Endodermal cell (in vitro differentiated cells): ENCODE results near the gene FADS1. TPM values are rescaled to one million over a fixed set of nuclear protein-coding genes. Genes with fewer than 3 reads are reported as not detected.

Experiments
- DNase-seq: peaks from one replicate; pipeline ENCODE4 v3.0.0-alpha.2; 2017
- H3K27ac ChIP-seq: 2 replicates; pipeline ENCODE4 v1.5.1; 2013; ENCODE audit warnings: mild to moderate bottlenecking, low read depth, low read length, moderate library complexity
- H3K27me3 ChIP-seq: 2 replicates; pipeline ENCODE4 v1.6.1; 2013; ENCODE audit warnings: mild to moderate bottlenecking, low read length, moderate library complexity; ENCODE audit not compliant: insufficient read depth, control insufficient read depth, poor library complexity, severe bottlenecking
- H3K36me3 ChIP-seq: 2 replicates; pipeline ENCODE4 v1.7.0; 2013; ENCODE audit warnings: mild to moderate bottlenecking, low read length, moderate library complexity; ENCODE audit not compliant: control insufficient read depth, insufficient read depth
- H3K4me1 ChIP-seq: one replicate; pipeline ENCODE4 v1.7.0; 2013; ENCODE audit warnings: low read length; ENCODE audit not compliant: control insufficient read depth, insufficient read depth
- H3K4me3 ChIP-seq: 2 replicates; pipeline ENCODE4 v1.5.1; 2013; ENCODE audit warnings: mild to moderate bottlenecking, low read length, moderate library complexity
- H3K9ac ChIP-seq: 2 replicates; pipeline ENCODE4 v1.6.1; 2013; ENCODE audit warnings: mild to moderate bottlenecking, low read length, moderate library complexity; ENCODE audit not compliant: poor library complexity, severe bottlenecking; ENCODE audit errors: extremely low read depth
- H3K9me3 ChIP-seq: 2 replicates; pipeline ENCODE4 v1.6.1; 2013; ENCODE audit warnings: mild to moderate bottlenecking, low read length, moderate library complexity; ENCODE audit not compliant: control insufficient read depth
- H3K27ac Mint-ChIP-seq: 2 replicates; pipeline ENCODE4 v1.8.0; 2020; ENCODE audit warnings: mixed read lengths
- H3K27me3 Mint-ChIP-seq: 2 replicates; pipeline ENCODE4 v1.8.0; 2021; ENCODE audit warnings: mild to moderate bottlenecking, mixed read lengths; ENCODE audit not compliant: insufficient read depth
- H3K36me3 Mint-ChIP-seq: 2 replicates; pipeline ENCODE4 v1.8.0; 2020; ENCODE audit warnings: low read depth, mixed read lengths
- H3K4me1 Mint-ChIP-seq: 2 replicates; pipeline ENCODE4 v1.8.0; 2020; ENCODE audit warnings: mixed read lengths
- H3K4me3 Mint-ChIP-seq: 2 replicates; pipeline ENCODE4 v1.8.0; 2020; ENCODE audit warnings: mild to moderate bottlenecking, moderate library complexity, mixed read lengths
- H3K9me3 Mint-ChIP-seq: 2 replicates; pipeline ENCODE4 v1.8.0; 2020; ENCODE audit warnings: mild to moderate bottlenecking, mixed read lengths
- WGBS, 2 experiments: methylation state at CpG; one replicate each; pipeline versions ENCODE4 v1.1.5 to v1.1.7; 2013; ENCODE audit warnings: missing lambda C conversion rate in 2 of 2, mixed read lengths in 1 of 2; ENCODE audit not compliant: insufficient coverage in 1 of 2, insufficient read length in 1 of 2; 5-methylcytosine and 5-hydroxymethylcytosine counted together
- total RNA-seq, 2 donors: library from RNA; stranded (reverse); fragmentation: NEBNext Ultra II Directional in 1 of 2; extraction: Animal tissue kit (Norgen Biotek cat#: 25700) in 1 of 2; gene quantifications; 2 replicates in 1 of 2; 3 replicates in 1 of 2; pipeline ENCODE4 v1.2.1, GENCODE V29; 2021
- TF ChIP-seq, protein P1 (sequence below): fragments of 200-600 bp; sonication (generic); conservative IDR thresholded peaks from 2 replicates; pipeline ENCODE4 v1.5.0; 2021; ENCODE audit warnings: antibody characterized with exemption, mild to moderate bottlenecking

The FADS1 gene
- total RNA-seq, 2 donors from 2014 or later, result 127 to 138 TPM

DNA sequence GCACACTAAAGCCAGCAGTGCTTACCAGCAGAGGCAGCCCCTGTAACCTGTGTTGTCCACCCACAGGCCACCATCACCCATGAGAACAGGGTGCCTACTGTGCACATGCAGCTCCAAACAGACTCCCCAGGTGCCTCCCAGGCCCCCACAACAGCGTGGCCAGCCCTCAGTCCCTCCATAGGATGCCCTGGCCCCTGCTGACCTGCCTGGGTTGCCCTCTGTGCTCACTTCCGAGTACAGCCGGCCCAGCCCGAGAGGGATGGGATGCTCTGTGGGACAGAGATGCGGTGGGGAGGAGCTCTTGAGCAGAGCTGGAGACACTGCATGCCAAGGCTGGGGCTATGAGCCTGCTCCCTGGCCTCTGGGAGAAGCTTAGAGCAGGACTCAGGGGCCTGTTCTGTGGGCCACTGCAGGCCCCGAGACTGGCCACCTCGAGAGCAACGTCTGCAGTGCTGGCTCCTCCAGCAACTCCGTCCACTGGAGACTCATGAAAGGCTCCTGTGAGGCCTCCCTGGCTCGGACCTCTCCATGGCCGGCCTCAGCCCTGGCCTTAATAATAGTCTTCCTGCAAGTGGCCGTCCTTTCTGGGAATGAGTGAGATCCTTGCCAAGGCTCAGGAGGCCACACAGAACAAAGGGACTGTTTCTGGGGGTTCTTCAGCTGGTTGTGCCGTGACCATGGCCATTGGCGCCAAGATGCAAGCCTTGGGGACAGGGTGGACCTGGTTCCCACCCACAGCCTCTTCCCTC is 38.3 kb upstream of the FADS1 start:
- H3K27me3 Mint-ChIP-seq, result no peaks in the 10 kb centered on the region
- peaks cover 55% of the 10 kb centered on the region for H3K36me3 Mint-ChIP-seq
- no peaks in the 10 kb centered on the region for H3K9me3 Mint-ChIP-seq
- Histone ChIP-seq H3K36me3 (peaks cover 76% of the 10 kb centered on the region), H3K9me3 (no peaks in the 10 kb centered on the region), H3K27ac (peak overlapping the region; percentile 17), H3K4me3 (no peak overlapping the region), H3K4me1 (no peaks in the 10 kb centered on the region), H3K27me3 (no peaks in the 10 kb centered on the region), H3K9ac (no peak overlapping the region)
- DNase-seq, result no peak
- H3K27ac Mint-ChIP-seq, result no peak overlapping the region
- H3K4me1 Mint-ChIP-seq, result no peaks in the 10 kb centered on the region
- no peak overlapping the region for H3K4me3 Mint-ChIP-seq
- TF ChIP-seq, protein P1, sequence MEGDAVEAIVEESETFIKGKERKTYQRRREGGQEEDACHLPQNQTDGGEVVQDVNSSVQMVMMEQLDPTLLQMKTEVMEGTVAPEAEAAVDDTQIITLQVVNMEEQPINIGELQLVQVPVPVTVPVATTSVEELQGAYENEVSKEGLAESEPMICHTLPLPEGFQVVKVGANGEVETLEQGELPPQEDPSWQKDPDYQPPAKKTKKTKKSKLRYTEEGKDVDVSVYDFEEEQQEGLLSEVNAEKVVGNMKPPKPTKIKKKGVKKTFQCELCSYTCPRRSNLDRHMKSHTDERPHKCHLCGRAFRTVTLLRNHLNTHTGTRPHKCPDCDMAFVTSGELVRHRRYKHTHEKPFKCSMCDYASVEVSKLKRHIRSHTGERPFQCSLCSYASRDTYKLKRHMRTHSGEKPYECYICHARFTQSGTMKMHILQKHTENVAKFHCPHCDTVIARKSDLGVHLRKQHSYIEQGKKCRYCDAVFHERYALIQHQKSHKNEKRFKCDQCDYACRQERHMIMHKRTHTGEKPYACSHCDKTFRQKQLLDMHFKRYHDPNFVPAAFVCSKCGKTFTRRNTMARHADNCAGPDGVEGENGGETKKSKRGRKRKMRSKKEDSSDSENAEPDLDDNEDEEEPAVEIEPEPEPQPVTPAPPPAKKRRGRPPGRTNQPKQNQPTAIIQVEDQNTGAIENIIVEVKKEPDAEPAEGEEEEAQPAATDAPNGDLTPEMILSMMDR, result no peak
- WGBS, 2 experiments, result 93% methylated on average over 6 to 14 of the region's 14 CpGs

DNA sequence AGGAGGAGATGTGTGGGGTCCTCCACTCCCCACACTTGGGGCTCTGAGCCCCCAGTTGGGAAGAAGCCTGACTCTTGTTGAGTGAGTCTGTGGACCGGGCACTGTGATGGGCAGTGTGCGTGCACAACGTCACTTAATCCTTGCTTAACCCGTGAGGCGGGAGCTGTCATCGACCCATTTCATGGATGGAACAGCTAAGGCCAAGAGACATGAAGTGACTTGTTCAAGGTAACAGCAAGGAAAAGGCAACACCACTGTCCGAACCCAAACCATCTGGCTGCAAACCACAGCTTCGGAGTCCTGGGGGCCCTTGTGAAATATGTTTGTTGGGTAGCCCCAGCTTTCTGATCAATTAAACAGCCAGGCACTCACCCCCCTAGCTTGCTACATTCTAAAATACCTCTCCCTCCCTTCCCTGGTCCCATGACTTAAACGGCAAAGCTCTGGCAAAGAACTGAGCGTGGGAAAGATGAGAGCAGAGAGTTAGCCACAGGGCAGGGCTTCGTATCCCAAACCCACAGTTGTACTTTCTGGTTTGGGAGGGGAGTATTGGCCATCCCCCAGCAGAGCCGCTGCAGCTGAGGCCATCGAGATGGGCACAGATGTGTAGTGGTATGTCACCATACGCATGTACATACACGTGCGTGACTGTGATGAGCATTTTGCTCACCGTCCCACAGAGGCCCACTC is 37.5 kb upstream of the FADS1 start:
- Histone ChIP-seq H3K4me3 (no peak overlapping the region), H3K27me3 (no peaks in the 10 kb centered on the region), H3K9me3 (no peaks in the 10 kb centered on the region), H3K27ac (no peak overlapping the region), H3K4me1 (no peaks in the 10 kb centered on the region), H3K9ac (no peak overlapping the region), H3K36me3 (peaks cover 76% of the 10 kb centered on the region)
- H3K9me3 Mint-ChIP-seq, result no peaks in the 10 kb centered on the region
- H3K27ac Mint-ChIP-seq, result no peak overlapping the region
- H3K36me3 Mint-ChIP-seq, result peaks cover 55% of the 10 kb centered on the region
- TF ChIP-seq, protein P1, result no peak
- no peak overlapping the region for H3K4me3 Mint-ChIP-seq
- no peaks in the 10 kb centered on the region for H3K27me3 Mint-ChIP-seq
- no peaks in the 10 kb centered on the region for H3K4me1 Mint-ChIP-seq
- no peak for DNase-seq
- WGBS, 2 experiments, result 94 to 97% methylated on average over 17 of the region's 17 CpGs

DNA sequence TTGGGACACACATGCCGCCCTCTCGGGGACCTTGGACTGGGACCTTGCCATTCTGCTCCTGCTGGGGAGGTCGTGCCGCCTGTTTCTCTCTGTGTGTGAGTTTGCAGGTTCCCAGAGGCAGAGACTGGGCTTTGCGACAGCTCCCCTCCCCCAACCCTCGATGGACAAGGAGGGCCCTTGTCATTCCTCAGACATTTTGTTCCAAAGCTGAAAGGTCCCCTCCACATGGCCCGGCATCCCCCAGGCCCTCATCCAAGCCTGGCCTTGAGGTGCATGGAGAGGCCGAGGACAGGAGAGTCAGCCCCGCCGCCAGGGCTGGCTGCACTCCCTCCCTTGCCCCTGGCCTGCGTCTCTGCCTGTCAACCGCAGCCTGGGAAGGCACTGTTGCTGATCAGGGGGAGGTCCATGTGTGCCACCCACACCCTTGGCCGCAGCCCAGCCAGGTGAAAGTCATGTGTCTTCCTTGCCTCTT is 36.9 kb upstream of the FADS1 start:
- TF ChIP-seq, protein P1, result no peak
- Mint-ChIP-seq H3K27me3 (no peaks in the 10 kb centered on the region), H3K27ac (peak overlapping the region; percentile 35), H3K9me3 (no peaks in the 10 kb centered on the region), H3K36me3 (peaks cover 54% of the 10 kb centered on the region), H3K4me3 (no peak overlapping the region), H3K4me1 (no peaks in the 10 kb centered on the region)
- no peaks in the 10 kb centered on the region for H3K9me3 ChIP-seq
- 88 to 100% methylated on average over 4 to 13 of the region's 13 CpGs for WGBS, 2 experiments
- DNase-seq, result no peak
- no peaks in the 10 kb centered on the region for H3K4me1 ChIP-seq
- peaks cover 80% of the 10 kb centered on the region for H3K36me3 ChIP-seq
- H3K4me3 ChIP-seq, result no peak overlapping the region
- no peak overlapping the region for H3K27ac ChIP-seq
- no peaks in the 10 kb centered on the region for H3K27me3 ChIP-seq
- H3K9ac ChIP-seq, result no peak overlapping the region
